Measurements from ENCODE around the gene JAZF1. TPM values are rescaled to one million over a fixed set of nuclear protein-coding genes. Genes with fewer than 3 reads are reported as not detected.

JAZF1 gene
- total RNA-seq, 4 donors from 2014 or later = 4.7 to 8.1 (median 5.7) TPM

DNA sequence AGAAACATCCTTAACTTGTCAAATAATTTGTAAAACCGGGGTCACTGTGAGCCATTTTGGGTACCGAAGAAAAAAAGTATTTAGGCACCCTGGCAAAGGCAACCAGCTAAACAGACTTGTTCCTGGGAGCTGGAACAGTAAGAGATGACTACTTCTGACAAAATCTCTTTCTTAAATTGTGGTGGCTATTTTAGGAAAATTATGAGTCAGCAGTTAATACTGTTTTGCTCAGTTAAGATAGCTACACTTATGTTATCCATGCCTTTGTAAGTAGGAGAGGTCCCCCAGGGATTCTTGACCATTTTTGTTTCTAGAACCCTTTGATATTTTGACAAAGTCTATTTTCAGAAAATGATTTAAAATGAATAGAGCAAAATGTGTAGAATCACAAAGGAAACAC lies 372.0 kb downstream of the JAZF1 start:
- TF ChIP-seq POLR2A (IDR thresholded peaks at IDR 0.05) (no peak), CTCF (IDR thresholded peaks at IDR 0.05) (no peak)
- no peak overlapping the region for H3K4me3 ChIP-seq (ENCODE audit: low read depth, poor library complexity, severe bottlenecking)
- 73 to 76% methylated on average over 2 of the region's 2 CpGs for WGBS, 2 donors
- intact Hi-C loops (cut with DNase I; ENCODE audit: low total_unique reads) = no loop called here
- no peak for DNase-seq (ENCODE audit: low spot score in 2 of 2)

DNA sequence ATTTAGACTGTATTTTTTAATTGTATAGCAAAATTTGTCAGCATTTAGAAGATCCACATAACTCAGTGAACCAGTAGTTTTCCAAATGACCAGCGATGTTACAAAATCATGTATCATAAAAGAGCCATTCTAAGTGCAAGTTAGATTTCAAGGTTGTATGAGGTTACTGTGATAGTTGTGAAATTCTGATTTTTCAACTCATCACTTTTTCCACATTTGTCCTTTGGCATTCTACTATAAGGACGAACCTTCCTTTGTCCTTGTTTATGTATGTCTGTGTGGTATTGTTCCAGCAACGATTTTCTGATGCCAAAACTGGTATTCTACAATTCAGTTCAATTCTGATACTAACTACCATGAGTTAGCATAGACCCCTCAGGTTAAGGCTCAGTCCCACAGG lies 376.5 kb downstream of the JAZF1 start:
- DNase-seq (ENCODE audit: low spot score in 2 of 2) = no peak
- intact Hi-C loops (cut with DNase I; ENCODE audit: low total_unique reads) = no loop called here
- no peak overlapping the region for H3K4me3 ChIP-seq (ENCODE audit: low read depth, poor library complexity, severe bottlenecking)
- no peak for TF ChIP-seq POLR2A (IDR thresholded peaks at IDR 0.05)
- no peak for TF ChIP-seq CTCF (IDR thresholded peaks at IDR 0.05)
- 68 to 73% methylated on average over 3 of the region's 3 CpGs for WGBS, 2 donors

DNA sequence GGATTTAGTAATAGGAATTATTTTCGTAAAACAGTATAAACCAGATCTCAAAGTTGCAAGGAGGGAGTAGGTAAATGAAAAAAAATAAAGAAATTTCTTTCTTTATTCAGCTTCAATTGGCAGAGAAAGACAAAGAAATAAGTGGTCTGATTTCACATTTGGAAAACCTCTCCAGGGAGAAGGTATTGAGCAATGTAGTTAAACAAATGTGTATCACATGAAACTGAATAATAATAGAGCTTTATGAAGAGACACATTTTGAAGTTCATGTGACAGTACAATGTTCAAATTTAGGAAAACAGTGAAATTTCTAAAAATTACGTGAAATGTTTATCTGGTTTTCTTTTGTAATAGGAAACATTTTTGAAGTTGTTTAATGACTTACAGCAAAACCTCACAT lies 377.6 kb downstream of the JAZF1 start:
- no peak for DNase-seq (ENCODE audit: low spot score in 2 of 2)
- intact Hi-C loops (cut with DNase I; ENCODE audit: low total_unique reads) = no loop called here
- 69 to 76% methylated on average over 2 of the region's 2 CpGs for WGBS, 2 donors
- H3K4me3 ChIP-seq (ENCODE audit: low read depth, poor library complexity, severe bottlenecking) = no peak overlapping the region
- TF ChIP-seq POLR2A (IDR thresholded peaks at IDR 0.05) = no peak

GRCh38 chr7:27799212-27799611 lies 381.4 kb downstream of the JAZF1 start:
- no peak overlapping the region for H3K4me3 ChIP-seq (ENCODE audit: low read depth, poor library complexity, severe bottlenecking)

DNA sequence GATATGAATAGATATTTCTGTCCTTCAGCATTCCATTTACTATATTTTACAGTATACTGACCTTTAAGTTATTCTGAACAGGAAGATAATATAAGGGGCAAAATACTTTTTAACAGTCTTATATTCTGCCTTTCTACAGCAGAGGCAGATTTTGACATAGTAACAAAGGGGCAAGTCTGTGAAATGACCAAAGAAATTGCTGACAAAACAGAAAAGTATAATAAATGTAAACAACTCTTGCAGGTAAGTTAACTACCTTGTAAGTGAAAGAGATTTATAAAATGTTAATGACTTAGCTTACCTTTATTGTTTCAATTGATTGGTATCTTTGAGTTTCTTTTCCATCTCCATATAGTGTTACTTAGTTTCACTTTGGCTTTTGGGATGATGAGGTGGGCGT lies 384.6 kb downstream of the JAZF1 start:
- H3K4me3 ChIP-seq (ENCODE audit: low read depth, poor library complexity, severe bottlenecking) = no peak overlapping the region
- intact Hi-C loops (cut with DNase I; ENCODE audit: low total_unique reads) = no loop called here
- no peak for TF ChIP-seq CTCF (IDR thresholded peaks at IDR 0.05)
- TF ChIP-seq POLR2A (IDR thresholded peaks at IDR 0.05) = no peak
- no peak for DNase-seq (ENCODE audit: low spot score in 2 of 2)
- WGBS, 2 donors = 93 to 100% methylated on average over 1 of the region's 1 CpG

More at GRCh38 chr7:27799212-27799611, 381.4 kb downstream of the JAZF1 start:
- 93 to 94% methylated on average over 2 of the region's 2 CpGs for WGBS, 2 donors
- intact Hi-C loops (cut with DNase I; ENCODE audit: low total_unique reads) = no loop called here
- TF ChIP-seq POLR2A (IDR thresholded peaks at IDR 0.05) = no peak
- no peak for TF ChIP-seq CTCF (IDR thresholded peaks at IDR 0.05)
- no peak for DNase-seq (ENCODE audit: low spot score in 2 of 2)

GRCh38 chr7:27793780-27794179 lies 386.8 kb downstream of the JAZF1 start:
- intact Hi-C loops (cut with DNase I; ENCODE audit: low total_unique reads) = no loop called here
- 37 to 39% methylated on average over 1 of the region's 1 CpG for WGBS, 2 donors
- DNase-seq (ENCODE audit: low spot score in 2 of 2) = no peak
- H3K4me3 ChIP-seq (ENCODE audit: low read depth, poor library complexity, severe bottlenecking) = no peak overlapping the region
- TF ChIP-seq POLR2A (IDR thresholded peaks at IDR 0.05) (no peak), CTCF (IDR thresholded peaks at IDR 0.05) (no peak)
